HepG2 (cell line): ENCODE data around the gene UGT8.

ENCODE experiments used
- EP300 ChIP-seq, 3 experiments: sonication (generic) in 1 of 3; formaldehyde crosslinking in 1 of 3; IDR thresholded peaks; 2 replicates each; pipeline versions ENCODE4 v1.5.1 to v1.6.1; 2011 to 2020; ENCODE audit warnings: low read depth in 2 of 3, low read length in 2 of 3, borderline replicate concordance in 1 of 3, improper control_type of control experiment in 1 of 3, mild to moderate bottlenecking in 1 of 3, missing genetic modification reagents in 1 of 3, moderate library complexity in 1 of 3
- EZH2 ChIP-seq: conservative IDR thresholded peaks from 2 replicates; pipeline ENCODE4 v1.6.1; 2012; ENCODE audit warnings: mild to moderate bottlenecking, low read depth, low read length, moderate library complexity
- FOXK2 ChIP-seq: fragments of 450-650 bp; IDR thresholded peaks from 2 replicates; pipeline ENCODE4 v1.6.1; 2016
- MYNN ChIP-seq: sonication (generic); formaldehyde crosslinking; IDR thresholded peaks from 2 replicates; pipeline ENCODE4 v1.4.0; 2020; ENCODE audit warnings: mild to moderate bottlenecking, low read depth, missing genetic modification reagents
- NCOR1 ChIP-seq: fragments of 200-600 bp; sonication (generic); IDR thresholded peaks from 2 replicates; pipeline ENCODE4 v1.7.0; 2017; ENCODE audit warnings: antibody characterized with exemption, low read length, borderline replicate concordance
- PHB2 ChIP-seq: fragments of 450-650 bp; IDR thresholded peaks from 2 replicates; pipeline ENCODE4 v1.6.1; 2018; ENCODE audit not compliant: partially characterized antibody
- PRDM10 ChIP-seq: sonication (generic); formaldehyde crosslinking; IDR thresholded peaks from 2 replicates; pipeline ENCODE4 v1.4.0; 2020; ENCODE audit warnings: low read depth, missing genetic modification reagents
- REST ChIP-seq, 2 experiments: IDR thresholded peaks; 2 replicates each; pipeline ENCODE4 v1.6.1; 2011 to 2012; ENCODE audit warnings: low read length in 2 of 2, borderline replicate concordance in 1 of 2, low read depth in 1 of 2, mild to moderate bottlenecking in 1 of 2, moderate library complexity in 1 of 2
- ZNF260 ChIP-seq: sonication (generic); formaldehyde crosslinking; IDR thresholded peaks from 2 replicates; pipeline ENCODE4 v1.4.0; 2020; ENCODE audit warnings: missing genetic modification reagents, low read depth, mild to moderate bottlenecking, borderline replicate concordance
- ZNF281 ChIP-seq: sonication (generic); formaldehyde crosslinking; IDR thresholded peaks from 2 replicates; pipeline ENCODE4 v1.4.0; 2020; ENCODE audit warnings: missing genetic modification reagents, borderline replicate concordance
- ZNF773 ChIP-seq: sonication (generic); formaldehyde crosslinking; IDR thresholded peaks from 2 replicates; pipeline ENCODE4 v1.4.0; 2020; ENCODE audit warnings: missing genetic modification reagents, borderline replicate concordance

- TF ChIP-seq FOXK2 (no peak), ZNF281 (CRISPR knock-in tag) (no peak), MYNN (CRISPR knock-in tag) (no peak), ZNF773 (CRISPR knock-in tag) (no peak), PRDM10 (CRISPR knock-in tag) (no peak), NCOR1 (no peak), EP300 (IDR thresholded peaks at IDR 0.05; ENCODE audit: low read depth in 2 of 2, low read length in 2 of 2) (no peak), EP300 (CRISPR knock-in tag; IDR thresholded peaks at IDR 0.05; ENCODE audit: borderline replicate concordance) (no peak), ZNF260 (CRISPR knock-in tag) (no peak), PHB2 (no peak), REST (IDR thresholded peaks at IDR 0.05; ENCODE audit: borderline replicate concordance in 1 of 2, low read depth in 1 of 2, low read length in 2 of 2) (no peak), EZH2 (no peak)
Observed at GRCh38 chr4:114636192-114636935, 37.8 kb downstream of the UGT8 start.
